Astrocyte of the cerebellum (primary cell): ENCODE measurements around the gene MEMO1.

Source experiments
- DNase-seq: peaks from one replicate; pipeline ENCODE4 v3.0.0-alpha.2; 2011; ENCODE audit warnings: low read depth
- H3K4me3 ChIP-seq: 2 replicates; pipeline ENCODE4 v1.5.1; 2011; ENCODE audit warnings: mild to moderate bottlenecking, low read depth, low read length, moderate library complexity
- in situ Hi-C: cut with HindIII; loops from 2 replicates; pipeline ENCODE4 v1.10.0; 2017; ENCODE audit warnings: low sequenced_read_pairs
- TF ChIP-seq, protein P1 (sequence below): IDR thresholded peaks from 2 replicates; pipeline ENCODE4 v1.5.1; 2012; ENCODE audit warnings: low read length, low read depth, moderate library complexity, mild to moderate bottlenecking; ENCODE audit errors: missing control alignments

Gene MEMO1

GRCh38 chr2:31832363-31832762 lies 178.4 kb downstream of the MEMO1 start:
- H3K4me3 ChIP-seq = no peak overlapping the region
- in situ Hi-C loops = no loop called here
- TF ChIP-seq, protein P1, sequence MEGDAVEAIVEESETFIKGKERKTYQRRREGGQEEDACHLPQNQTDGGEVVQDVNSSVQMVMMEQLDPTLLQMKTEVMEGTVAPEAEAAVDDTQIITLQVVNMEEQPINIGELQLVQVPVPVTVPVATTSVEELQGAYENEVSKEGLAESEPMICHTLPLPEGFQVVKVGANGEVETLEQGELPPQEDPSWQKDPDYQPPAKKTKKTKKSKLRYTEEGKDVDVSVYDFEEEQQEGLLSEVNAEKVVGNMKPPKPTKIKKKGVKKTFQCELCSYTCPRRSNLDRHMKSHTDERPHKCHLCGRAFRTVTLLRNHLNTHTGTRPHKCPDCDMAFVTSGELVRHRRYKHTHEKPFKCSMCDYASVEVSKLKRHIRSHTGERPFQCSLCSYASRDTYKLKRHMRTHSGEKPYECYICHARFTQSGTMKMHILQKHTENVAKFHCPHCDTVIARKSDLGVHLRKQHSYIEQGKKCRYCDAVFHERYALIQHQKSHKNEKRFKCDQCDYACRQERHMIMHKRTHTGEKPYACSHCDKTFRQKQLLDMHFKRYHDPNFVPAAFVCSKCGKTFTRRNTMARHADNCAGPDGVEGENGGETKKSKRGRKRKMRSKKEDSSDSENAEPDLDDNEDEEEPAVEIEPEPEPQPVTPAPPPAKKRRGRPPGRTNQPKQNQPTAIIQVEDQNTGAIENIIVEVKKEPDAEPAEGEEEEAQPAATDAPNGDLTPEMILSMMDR = no peak
- no peak for DNase-seq

- no peak for DNase-seq
- in situ Hi-C loops = no loop called here
- H3K4me3 ChIP-seq = no peak overlapping the region
- TF ChIP-seq, protein P1 = no peak
Observed at GRCh38 chr2:31831585-31831984, 179.2 kb downstream of the MEMO1 start.

DNA sequence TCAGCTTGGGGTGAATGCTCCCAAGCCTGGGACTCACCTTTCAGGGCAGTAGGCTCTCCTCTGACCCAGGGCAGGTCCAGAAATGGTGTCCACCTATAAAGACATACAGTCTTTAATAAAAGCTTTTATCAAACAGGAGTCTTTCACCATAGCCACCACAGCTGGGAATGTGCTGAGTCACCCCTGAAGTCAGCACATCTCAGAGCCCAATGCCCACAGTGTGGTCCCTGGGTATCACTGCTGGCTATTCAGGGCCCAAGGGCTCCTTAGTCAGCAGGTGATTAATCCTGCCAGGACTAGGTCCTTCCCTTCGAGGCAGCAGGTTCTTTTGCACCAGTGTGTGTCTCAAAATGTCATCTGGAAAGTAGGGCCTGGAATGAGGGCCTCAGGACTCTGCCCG lies 181.9 kb downstream of the MEMO1 start:
- TF ChIP-seq, protein P1 = no peak
- no peak overlapping the region for H3K4me3 ChIP-seq
- in situ Hi-C loops = no loop called here
- no peak for DNase-seq

DNA sequence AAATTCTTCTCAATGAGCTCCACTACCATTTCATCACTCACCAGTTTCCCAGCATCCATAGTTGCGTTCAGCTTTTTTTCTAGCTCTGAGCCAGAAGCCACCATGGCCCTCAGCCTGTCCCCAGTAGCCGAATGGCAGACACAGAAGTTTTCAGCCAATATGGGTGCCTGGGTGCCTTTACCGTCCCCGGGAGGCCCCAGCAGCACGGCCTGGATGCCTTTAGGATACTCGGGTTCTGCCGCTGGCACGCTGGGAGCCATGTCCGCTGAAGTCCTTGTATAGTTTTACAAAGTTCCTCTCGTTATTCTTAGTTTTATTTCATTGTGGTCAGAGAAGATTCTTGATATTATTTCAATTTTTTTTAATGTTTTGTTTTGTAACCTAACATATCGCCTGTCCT lies 187.2 kb downstream of the MEMO1 start:
- no peak for DNase-seq
- in situ Hi-C loops = no loop called here
- TF ChIP-seq, protein P1 = no peak

GRCh38 chr2:31822587-31822986 lies 188.2 kb downstream of the MEMO1 start:
- no peak overlapping the region for H3K4me3 ChIP-seq
- TF ChIP-seq, protein P1 = no peak
- DNase-seq = no peak
- in situ Hi-C loops = no loop called here

More for the DNA sequence above, 187.2 kb downstream of the MEMO1 start:
- no peak overlapping the region for H3K4me3 ChIP-seq
